Measurements from ENCODE around the gene MLST8.
A peak's percentile ranks its signal among the peaks of the same experiment; 100 is the strongest.

Gene MLST8, protein sequence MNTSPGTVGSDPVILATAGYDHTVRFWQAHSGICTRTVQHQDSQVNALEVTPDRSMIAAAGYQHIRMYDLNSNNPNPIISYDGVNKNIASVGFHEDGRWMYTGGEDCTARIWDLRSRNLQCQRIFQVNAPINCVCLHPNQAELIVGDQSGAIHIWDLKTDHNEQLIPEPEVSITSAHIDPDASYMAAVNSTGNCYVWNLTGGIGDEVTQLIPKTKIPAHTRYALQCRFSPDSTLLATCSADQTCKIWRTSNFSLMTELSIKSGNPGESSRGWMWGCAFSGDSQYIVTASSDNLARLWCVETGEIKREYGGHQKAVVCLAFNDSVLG

GRCh38 chr16:2205104-2205966, at the start of gene MLST8:
Gene MLST8, plus strand, starts transcription at chr16:2205454. Its CDS starts 632 bp downstream, at chr16:2206086.
- Histone ChIP-seq H3K4me1 (ENCODE audit: insufficient read depth, low read length) (peaks cover 3% of the 10 kb centered on the region), H3K27me3 (ENCODE audit: insufficient read depth, low read length) (peaks cover 11% of the 10 kb centered on the region), H3K9me3 (ENCODE audit: insufficient read depth, low read depth, low read length) (no peaks in the 10 kb centered on the region), H3K9ac (ENCODE audit: low read depth, low read length) (peak within 1 kb of the TSS; percentile 94), H3K36me3 (ENCODE audit: insufficient read depth, low read depth, low read length) (peaks cover 22% of the 10 kb centered on the region), H3K4me3 (ENCODE audit: low read length) (peak within 1 kb of the TSS; percentile 88), H3K27ac (ENCODE audit: low read length) (peak within 1 kb of the TSS; percentile 94)

DNA sequence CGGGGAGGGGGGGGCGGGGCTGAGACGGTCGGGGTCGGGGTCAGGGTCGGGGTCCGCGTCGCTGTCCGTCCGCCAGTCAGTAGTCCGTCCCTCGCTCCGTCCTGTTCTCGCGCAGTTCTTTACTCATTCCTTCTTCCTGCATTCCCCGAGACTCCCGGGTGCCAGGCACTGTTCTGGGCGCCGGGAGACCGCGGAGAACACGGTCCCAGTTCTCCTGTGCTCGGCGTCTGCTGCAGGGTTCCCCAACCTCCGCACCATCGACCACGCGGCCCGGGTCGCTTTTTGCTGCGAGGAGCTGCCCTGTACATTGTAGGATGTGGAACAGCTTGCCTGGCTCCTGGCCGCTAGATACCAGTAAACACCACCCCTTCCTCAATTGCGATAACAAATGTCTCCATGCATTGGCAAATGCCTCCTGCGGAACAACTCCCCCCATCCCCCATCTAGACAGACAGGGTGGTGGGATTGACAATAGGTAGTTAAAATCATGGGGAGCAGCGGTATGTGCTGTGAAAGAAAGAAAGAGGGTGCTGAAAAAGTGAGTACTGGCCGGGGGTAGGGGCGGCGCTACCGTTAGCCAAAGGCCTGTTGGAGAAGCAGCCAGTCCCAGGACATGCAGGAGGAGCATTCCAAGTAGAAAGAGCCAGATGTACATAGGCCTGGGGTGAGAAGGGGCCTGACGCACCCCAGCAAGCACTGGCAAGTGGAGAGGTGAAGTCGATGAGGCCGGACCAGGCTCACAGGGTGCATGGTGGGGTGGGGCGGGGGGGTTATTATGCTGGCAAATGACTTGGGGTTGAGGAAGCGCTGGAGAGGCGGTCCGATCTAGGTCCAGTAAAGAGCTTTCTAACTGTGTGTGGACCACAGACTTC, 49.0 kb upstream of the MLST8 start:
- peaks cover 49% of the 10 kb centered on the region for H3K36me3 ChIP-seq (ENCODE audit: insufficient read depth, low read depth, low read length)
- no peaks in the 10 kb centered on the region; the same call in 1 of the 2 replicates for H3K27me3 ChIP-seq (ENCODE audit: insufficient read depth, low read length)
- H3K27ac ChIP-seq (ENCODE audit: low read length) = peak overlapping the region; percentile 12
- peaks cover 7% of the 10 kb centered on the region for H3K4me1 ChIP-seq (ENCODE audit: insufficient read depth, low read length)
- H3K9ac ChIP-seq (ENCODE audit: low read depth, low read length) = peak overlapping the region; percentile 97
- no peaks in the 10 kb centered on the region for H3K9me3 ChIP-seq (ENCODE audit: insufficient read depth, low read depth, low read length)
- peak overlapping the region; percentile 100 for H3K4me3 ChIP-seq (ENCODE audit: low read length)

DNA sequence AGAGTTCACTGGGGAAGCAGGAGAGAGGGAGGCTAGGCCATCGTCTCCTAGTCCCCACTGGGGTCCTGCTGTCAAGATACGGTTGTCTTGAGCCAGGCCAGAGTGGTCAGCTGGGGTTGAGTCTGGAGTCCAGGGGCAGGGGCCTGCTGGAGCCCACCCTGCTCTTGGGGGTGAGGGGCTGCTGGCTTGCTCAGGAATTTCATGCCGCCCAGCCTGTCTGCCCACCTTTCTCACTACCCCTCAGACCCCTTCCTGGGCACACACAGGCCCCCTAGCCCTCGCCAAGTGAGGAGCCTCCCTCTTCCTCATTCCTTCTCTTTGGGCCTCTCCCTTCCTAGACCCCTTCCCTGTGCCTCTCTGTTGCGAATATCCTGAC, 48.4 kb upstream of the MLST8 start:
- Histone ChIP-seq H3K27ac (ENCODE audit: low read length) (no peak overlapping the region), H3K4me1 (ENCODE audit: insufficient read depth, low read length) (peaks cover 4% of the 10 kb centered on the region), H3K9ac (ENCODE audit: low read depth, low read length) (peak overlapping the region; percentile 97; the same call in 1 of the 2 replicates), H3K9me3 (ENCODE audit: insufficient read depth, low read depth, low read length) (no peaks in the 10 kb centered on the region), H3K36me3 (ENCODE audit: insufficient read depth, low read depth, low read length) (peaks cover 43% of the 10 kb centered on the region), H3K27me3 (ENCODE audit: insufficient read depth, low read length) (no peaks in the 10 kb centered on the region; the same call in 1 of the 2 replicates), H3K4me3 (ENCODE audit: low read length) (peak overlapping the region; percentile 100; the same call in 1 of the 2 replicates)

DNA sequence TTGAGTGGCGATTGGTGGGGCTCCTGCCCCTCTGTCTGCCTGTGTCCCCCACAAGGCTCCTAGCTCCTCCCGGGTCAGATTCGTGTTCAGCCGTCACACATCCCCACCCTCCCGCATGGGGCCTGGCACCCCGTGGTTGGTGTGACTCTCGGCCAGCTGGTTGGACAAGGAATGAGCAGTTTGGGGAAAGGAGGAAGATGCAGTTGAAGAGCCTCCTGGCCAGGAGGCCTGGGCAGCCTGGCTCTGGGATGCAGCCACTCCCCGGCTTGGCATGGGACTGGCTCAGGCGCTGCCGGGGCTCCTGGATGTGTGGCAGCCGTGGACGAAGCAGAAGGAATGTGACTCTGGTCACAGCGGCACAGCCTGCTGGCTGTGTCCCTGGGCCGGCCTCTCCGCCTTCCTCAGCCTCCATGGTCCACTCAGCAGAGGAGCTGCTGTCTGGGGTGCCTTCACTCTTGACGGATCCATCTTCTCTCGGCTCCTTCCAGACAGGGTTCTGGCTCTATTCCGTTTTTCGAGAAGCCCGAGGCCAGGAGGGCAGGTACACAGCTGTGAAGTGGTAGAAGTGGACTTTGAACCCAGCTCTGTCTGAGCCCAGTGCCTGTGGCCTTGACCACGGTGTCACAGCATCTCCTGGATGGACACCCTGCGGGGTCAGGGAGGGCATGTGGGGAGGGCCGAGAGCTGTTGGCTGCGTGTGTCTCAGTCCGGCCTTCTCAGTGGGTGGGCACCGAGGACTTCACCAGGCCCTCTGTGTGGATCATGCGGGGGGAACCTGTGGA, 47.6 kb upstream of the MLST8 start:
- Histone ChIP-seq H3K27ac (ENCODE audit: low read length) (no peak overlapping the region), H3K9ac (ENCODE audit: low read depth, low read length) (peak overlapping the region; percentile 37; the same call in 1 of the 2 replicates), H3K4me3 (ENCODE audit: low read length) (no peak overlapping the region), H3K27me3 (ENCODE audit: insufficient read depth, low read length) (no peaks in the 10 kb centered on the region; the same call in 1 of the 2 replicates), H3K4me1 (ENCODE audit: insufficient read depth, low read length) (peaks cover 4% of the 10 kb centered on the region), H3K9me3 (ENCODE audit: insufficient read depth, low read depth, low read length) (no peaks in the 10 kb centered on the region), H3K36me3 (ENCODE audit: insufficient read depth, low read depth, low read length) (peaks cover 35% of the 10 kb centered on the region)

DNA sequence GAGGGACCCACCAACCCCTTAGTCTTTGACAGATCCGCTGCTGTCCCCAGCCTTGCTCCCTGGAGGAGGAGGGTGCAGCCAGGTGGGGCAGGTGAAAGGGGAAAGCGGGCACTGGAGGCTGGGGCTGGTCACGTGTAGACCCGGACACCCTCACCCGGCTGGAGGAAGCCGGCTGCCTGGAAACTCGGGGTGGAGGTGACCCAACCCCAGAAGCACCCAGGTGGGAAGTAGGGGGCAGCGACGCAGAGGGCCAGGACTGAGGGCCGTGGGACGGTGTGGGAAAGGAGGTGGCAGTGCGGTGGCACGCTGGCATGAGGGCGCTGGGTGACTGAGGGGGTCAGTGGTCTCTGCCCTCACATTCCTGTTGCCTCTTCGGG, 47.0 kb upstream of the MLST8 start:
- no peak overlapping the region for H3K27ac ChIP-seq (ENCODE audit: low read length)
- H3K4me3 ChIP-seq (ENCODE audit: low read length) = no peak overlapping the region
- H3K9me3 ChIP-seq (ENCODE audit: insufficient read depth, low read depth, low read length) = no peaks in the 10 kb centered on the region
- H3K36me3 ChIP-seq (ENCODE audit: insufficient read depth, low read depth, low read length) = peaks cover 29% of the 10 kb centered on the region
- no peaks in the 10 kb centered on the region; the same call in 1 of the 2 replicates for H3K27me3 ChIP-seq (ENCODE audit: insufficient read depth, low read length)
- peaks cover 4% of the 10 kb centered on the region for H3K4me1 ChIP-seq (ENCODE audit: insufficient read depth, low read length)
- 0 out of 2 replicates have a peak overlapping the region, but pooled peaks have one; percentile 37 for H3K9ac ChIP-seq (ENCODE audit: low read depth, low read length)

- Histone ChIP-seq H3K9me3 (ENCODE audit: insufficient read depth, low read depth, low read length) (no peaks in the 10 kb centered on the region), H3K4me1 (ENCODE audit: insufficient read depth, low read length) (peaks cover 4% of the 10 kb centered on the region), H3K4me3 (ENCODE audit: low read length) (no peak overlapping the region), H3K27me3 (ENCODE audit: insufficient read depth, low read length) (no peaks in the 10 kb centered on the region), H3K36me3 (ENCODE audit: insufficient read depth, low read depth, low read length) (peaks cover 19% of the 10 kb centered on the region), H3K27ac (ENCODE audit: low read length) (no peak overlapping the region), H3K9ac (ENCODE audit: low read depth, low read length) (no peak overlapping the region; the same call in 1 of the 2 replicates)
Observed at GRCh38 chr16:2159175-2159838, 45.9 kb upstream of the MLST8 start.

GRCh38 chr16:2160915-2161551, 44.2 kb upstream of the MLST8 start:
- Histone ChIP-seq H3K27ac (ENCODE audit: low read length) (no peak overlapping the region), H3K36me3 (ENCODE audit: insufficient read depth, low read depth, low read length) (peaks cover 18% of the 10 kb centered on the region), H3K4me1 (ENCODE audit: insufficient read depth, low read length) (peaks cover 4% of the 10 kb centered on the region), H3K4me3 (ENCODE audit: low read length) (no peak overlapping the region), H3K27me3 (ENCODE audit: insufficient read depth, low read length) (no peaks in the 10 kb centered on the region), H3K9ac (ENCODE audit: low read depth, low read length) (no peak overlapping the region; the same call in 1 of the 2 replicates), H3K9me3 (ENCODE audit: insufficient read depth, low read depth, low read length) (no peaks in the 10 kb centered on the region)

DNA sequence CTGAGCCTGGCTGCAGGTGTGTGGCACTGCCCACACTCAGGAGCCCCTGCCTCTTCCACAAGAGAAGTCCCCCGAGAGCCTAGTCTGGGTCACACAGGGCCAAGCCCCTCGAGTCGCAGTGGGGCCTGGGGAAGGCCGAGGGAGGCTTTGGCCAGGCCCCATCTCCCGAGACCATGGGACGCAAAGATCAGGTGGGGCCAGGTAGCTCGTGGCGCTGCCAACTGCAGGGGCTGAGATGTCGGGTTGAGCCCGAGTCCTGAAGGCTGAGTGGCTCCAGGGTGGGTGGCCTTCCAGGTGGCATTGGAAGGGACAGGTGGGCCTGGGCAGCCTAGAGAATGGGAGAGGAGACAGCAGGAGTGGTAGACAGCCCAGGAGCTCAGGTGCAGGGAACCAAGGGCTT, 43.3 kb upstream of the MLST8 start:
- Histone ChIP-seq H3K4me1 (ENCODE audit: insufficient read depth, low read length) (peaks cover under 1% of the 10 kb centered on the region), H3K9ac (ENCODE audit: low read depth, low read length) (no peak overlapping the region), H3K4me3 (ENCODE audit: low read length) (no peak overlapping the region), H3K9me3 (ENCODE audit: insufficient read depth, low read depth, low read length) (no peaks in the 10 kb centered on the region), H3K27me3 (ENCODE audit: insufficient read depth, low read length) (no peaks in the 10 kb centered on the region), H3K27ac (ENCODE audit: low read length) (no peak overlapping the region), H3K36me3 (ENCODE audit: insufficient read depth, low read depth, low read length) (peaks cover 26% of the 10 kb centered on the region)

DNA sequence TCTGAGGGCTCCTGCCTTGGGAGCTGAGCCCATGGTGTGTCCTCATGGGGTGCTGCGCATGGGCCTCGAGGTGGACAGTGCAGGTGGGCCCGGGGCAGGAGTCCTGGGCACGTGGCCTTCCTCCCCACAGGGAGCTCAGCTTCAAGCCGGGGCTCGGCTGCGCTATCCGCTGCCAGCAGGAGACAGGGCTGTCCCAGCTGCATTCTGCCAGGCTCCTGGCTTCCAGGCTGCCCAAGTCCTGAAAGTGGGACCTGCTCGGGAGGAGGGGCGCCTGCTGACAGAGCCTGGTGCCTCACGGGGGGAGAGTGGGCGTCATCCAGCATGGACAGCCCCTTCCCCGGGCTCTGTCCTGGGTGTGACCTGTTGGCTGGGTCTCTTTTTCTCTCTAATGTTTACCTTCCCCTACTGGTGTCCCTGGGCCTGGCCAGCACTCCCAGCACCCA, 42.6 kb upstream of the MLST8 start:
- Histone ChIP-seq H3K36me3 (ENCODE audit: insufficient read depth, low read depth, low read length) (peaks cover 21% of the 10 kb centered on the region), H3K4me1 (ENCODE audit: insufficient read depth, low read length) (no peaks in the 10 kb centered on the region; the same call in 1 of the 2 replicates)

More for the DNA sequence above, 42.6 kb upstream of the MLST8 start:
- Histone ChIP-seq H3K9ac (ENCODE audit: low read depth, low read length) (no peak overlapping the region), H3K27me3 (ENCODE audit: insufficient read depth, low read length) (no peaks in the 10 kb centered on the region), H3K9me3 (ENCODE audit: insufficient read depth, low read depth, low read length) (no peaks in the 10 kb centered on the region), H3K4me3 (ENCODE audit: low read length) (no peak overlapping the region), H3K27ac (ENCODE audit: low read length) (no peak overlapping the region)
